Astrocyte (in vitro differentiated cells and primary cell): ENCODE results near the gene MYF5. TPM values are rescaled to one million over a fixed set of nuclear protein-coding genes. Genes with fewer than 3 reads are reported as not detected.

Experiments
- DNase-seq: peaks from one replicate; pipeline ENCODE4 v3.0.0-alpha.2; 2010; ENCODE audit warnings: low read depth
- FAIRE-seq: peaks from 2 replicates; lab custom pipeline; 2011; peaks lifted over from hg19 to GRCh38; lab: Jason Lieb, UNC
- H2AFZ ChIP-seq: 2 replicates; pipeline ENCODE4 v1.6.0; 2012; ENCODE audit warnings: low read depth, low read length, inconsistent platforms
- H3K27ac ChIP-seq: 2 replicates; pipeline ENCODE4 v1.5.1; 2011; ENCODE audit warnings: low read depth, low read length, inconsistent platforms
- H3K27me3 ChIP-seq: 2 replicates; pipeline ENCODE4 v1.6.0; 2011; ENCODE audit warnings: low read length, inconsistent platforms; ENCODE audit not compliant: insufficient read depth
- H3K36me3 ChIP-seq: 2 replicates; pipeline ENCODE4 v1.5.1; 2011; ENCODE audit warnings: low read length, inconsistent platforms; ENCODE audit not compliant: insufficient read depth
- H3K4me1 ChIP-seq: 2 replicates; pipeline ENCODE4 v1.5.1; 2011; ENCODE audit warnings: low read length, inconsistent platforms; ENCODE audit not compliant: insufficient read depth
- H3K4me2 ChIP-seq: 2 replicates; pipeline ENCODE4 v1.6.0; 2012; ENCODE audit warnings: low read length, inconsistent platforms
- H3K4me3 ChIP-seq: 2 replicates; pipeline ENCODE4 v1.5.1; 2011; ENCODE audit warnings: low read depth, mild to moderate bottlenecking, low read length, inconsistent platforms; ENCODE audit not compliant: insufficient read depth
- H3K79me2 ChIP-seq: 2 replicates; pipeline ENCODE4 v1.6.0; 2012; ENCODE audit warnings: mild to moderate bottlenecking, low read length, inconsistent platforms; ENCODE audit not compliant: insufficient read depth
- H3K9ac ChIP-seq: 2 replicates; pipeline ENCODE4 v1.6.0; 2012; ENCODE audit warnings: mild to moderate bottlenecking, low read length, inconsistent platforms
- H3K9me3 ChIP-seq: 2 replicates; pipeline ENCODE4 v1.5.1; 2012; ENCODE audit warnings: low read depth, mild to moderate bottlenecking, low read length, inconsistent platforms; ENCODE audit not compliant: insufficient read depth
- H4K20me1 ChIP-seq: 2 replicates; pipeline ENCODE4 v1.6.0; 2012; ENCODE audit warnings: low read length, inconsistent platforms; ENCODE audit not compliant: insufficient read depth
- H3K27ac Mint-ChIP-seq: one replicate; pipeline ENCODE4 v1.8.0; 2021; ENCODE audit warnings: mild to moderate bottlenecking, mixed read lengths; ENCODE audit not compliant: unreplicated experiment
- H3K27me3 Mint-ChIP-seq: one replicate; pipeline ENCODE4 v1.8.0; 2021; ENCODE audit warnings: low read depth, mixed read lengths; ENCODE audit not compliant: unreplicated experiment
- H3K36me3 Mint-ChIP-seq: one replicate; pipeline ENCODE4 v1.8.0; 2021; ENCODE audit warnings: low read depth, mixed read lengths; ENCODE audit not compliant: unreplicated experiment
- H3K4me1 Mint-ChIP-seq: one replicate; pipeline ENCODE4 v1.8.0; 2021; ENCODE audit warnings: low read depth, mixed read lengths; ENCODE audit not compliant: unreplicated experiment
- H3K4me3 Mint-ChIP-seq: one replicate; pipeline ENCODE4 v1.8.0; 2021; ENCODE audit warnings: mild to moderate bottlenecking, moderate library complexity, mixed read lengths; ENCODE audit not compliant: unreplicated experiment
- H3K9me3 Mint-ChIP-seq: one replicate; pipeline ENCODE4 v1.8.0; 2021; ENCODE audit warnings: mild to moderate bottlenecking, mixed read lengths; ENCODE audit not compliant: unreplicated experiment
- EZH2 ChIP-seq: IDR thresholded peaks from 2 replicates; pipeline ENCODE4 v1.6.1; 2012; ENCODE audit warnings: mild to moderate bottlenecking, low read length, inconsistent platforms; ENCODE audit not compliant: insufficient read depth
- total RNA-seq: library from RNA; stranded (reverse); gene quantifications from 2 replicates; pipeline ENCODE4 v1.2.1, GENCODE V29; 2021
- TF ChIP-seq, protein P1 (sequence below): IDR thresholded peaks from 2 replicates; pipeline ENCODE4 v1.5.1; 2011; ENCODE audit warnings: low read depth, mild to moderate bottlenecking, inconsistent platforms, low read length, moderate library complexity; ENCODE audit not compliant: insufficient read depth

Gene MYF5
- total RNA-seq, 1 donor from 2014 or later = not detected

DNA sequence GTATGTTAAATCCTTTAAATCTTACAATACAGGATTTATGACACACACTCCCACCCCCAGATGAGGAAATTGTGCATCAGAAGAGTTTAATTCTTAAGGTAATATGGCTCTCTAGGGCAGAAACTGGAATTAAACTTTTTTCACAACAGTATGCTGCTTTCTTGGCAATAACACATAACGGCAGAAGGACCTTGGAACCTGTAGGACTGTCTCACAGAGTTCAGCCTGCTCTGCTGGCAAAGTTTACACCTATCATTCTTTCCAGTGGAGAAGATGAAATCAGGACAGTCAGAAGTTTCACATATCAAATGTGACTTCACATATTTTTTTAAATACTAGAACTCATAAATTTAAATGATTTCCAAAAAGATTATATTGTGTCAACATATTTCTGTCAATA is 39.9 kb upstream of the MYF5 start:
- Histone ChIP-seq H3K36me3 (no peaks in the 10 kb centered on the region), H2AFZ (no peak overlapping the region), H3K4me1 (no peaks in the 10 kb centered on the region), H3K79me2 (no peaks in the 10 kb centered on the region), H3K27ac (no peak overlapping the region), H3K4me3 (no peak overlapping the region), H4K20me1 (no peaks in the 10 kb centered on the region), H3K9ac (no peak overlapping the region), H3K27me3 (no peaks in the 10 kb centered on the region), H3K9me3 (no peaks in the 10 kb centered on the region), H3K4me2 (no peak overlapping the region)
- TF ChIP-seq, protein P1, sequence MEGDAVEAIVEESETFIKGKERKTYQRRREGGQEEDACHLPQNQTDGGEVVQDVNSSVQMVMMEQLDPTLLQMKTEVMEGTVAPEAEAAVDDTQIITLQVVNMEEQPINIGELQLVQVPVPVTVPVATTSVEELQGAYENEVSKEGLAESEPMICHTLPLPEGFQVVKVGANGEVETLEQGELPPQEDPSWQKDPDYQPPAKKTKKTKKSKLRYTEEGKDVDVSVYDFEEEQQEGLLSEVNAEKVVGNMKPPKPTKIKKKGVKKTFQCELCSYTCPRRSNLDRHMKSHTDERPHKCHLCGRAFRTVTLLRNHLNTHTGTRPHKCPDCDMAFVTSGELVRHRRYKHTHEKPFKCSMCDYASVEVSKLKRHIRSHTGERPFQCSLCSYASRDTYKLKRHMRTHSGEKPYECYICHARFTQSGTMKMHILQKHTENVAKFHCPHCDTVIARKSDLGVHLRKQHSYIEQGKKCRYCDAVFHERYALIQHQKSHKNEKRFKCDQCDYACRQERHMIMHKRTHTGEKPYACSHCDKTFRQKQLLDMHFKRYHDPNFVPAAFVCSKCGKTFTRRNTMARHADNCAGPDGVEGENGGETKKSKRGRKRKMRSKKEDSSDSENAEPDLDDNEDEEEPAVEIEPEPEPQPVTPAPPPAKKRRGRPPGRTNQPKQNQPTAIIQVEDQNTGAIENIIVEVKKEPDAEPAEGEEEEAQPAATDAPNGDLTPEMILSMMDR = no peak
- TF ChIP-seq EZH2 = no peak
- Mint-ChIP-seq H3K9me3 (no peaks in the 10 kb centered on the region), H3K27me3 (no peaks in the 10 kb centered on the region), H3K36me3 (no peaks in the 10 kb centered on the region), H3K4me1 (peaks cover under 1% of the 10 kb centered on the region), H3K4me3 (no peak overlapping the region), H3K27ac (no peak overlapping the region)
- DNase-seq (no peak), FAIRE-seq (no peak)

DNA sequence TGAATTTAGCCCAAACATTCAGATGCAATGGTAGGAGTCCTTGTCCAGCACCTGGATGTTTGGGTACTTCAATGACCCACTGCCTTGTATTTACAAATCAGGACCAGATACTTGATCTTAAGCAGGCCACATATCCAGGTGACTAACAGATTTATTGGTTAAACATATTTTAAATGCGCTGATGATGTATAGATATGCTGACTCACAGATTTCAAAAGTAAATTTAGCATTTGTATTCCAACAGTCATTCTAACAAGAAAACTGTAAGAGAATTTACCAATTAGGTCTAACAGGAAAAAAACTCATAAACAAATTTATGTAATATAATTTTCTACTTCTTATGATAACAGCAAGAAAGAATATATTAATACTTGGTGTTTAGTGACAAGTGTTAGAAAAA is 38.7 kb upstream of the MYF5 start:
- DNase-seq = no peak
- no peaks in the 10 kb centered on the region for H4K20me1 ChIP-seq
- Mint-ChIP-seq H3K27me3 (no peaks in the 10 kb centered on the region), H3K4me1 (no peaks in the 10 kb centered on the region), H3K27ac (no peak overlapping the region), H3K9me3 (no peaks in the 10 kb centered on the region), H3K4me3 (no peak overlapping the region), H3K36me3 (no peaks in the 10 kb centered on the region)
- H3K4me1 ChIP-seq = no peaks in the 10 kb centered on the region
- TF ChIP-seq, protein P1 = no peak
- no peak for TF ChIP-seq EZH2
- H3K9me3 ChIP-seq = no peaks in the 10 kb centered on the region
- H3K27ac ChIP-seq = no peak overlapping the region
- no peak overlapping the region for H3K4me2 ChIP-seq
- no peaks in the 10 kb centered on the region for H3K27me3 ChIP-seq
- no peak overlapping the region for H2AFZ ChIP-seq
- H3K79me2 ChIP-seq = no peaks in the 10 kb centered on the region
- no peak overlapping the region for H3K9ac ChIP-seq
- H3K4me3 ChIP-seq = no peak overlapping the region
- FAIRE-seq = no peak
- no peaks in the 10 kb centered on the region for H3K36me3 ChIP-seq

DNA sequence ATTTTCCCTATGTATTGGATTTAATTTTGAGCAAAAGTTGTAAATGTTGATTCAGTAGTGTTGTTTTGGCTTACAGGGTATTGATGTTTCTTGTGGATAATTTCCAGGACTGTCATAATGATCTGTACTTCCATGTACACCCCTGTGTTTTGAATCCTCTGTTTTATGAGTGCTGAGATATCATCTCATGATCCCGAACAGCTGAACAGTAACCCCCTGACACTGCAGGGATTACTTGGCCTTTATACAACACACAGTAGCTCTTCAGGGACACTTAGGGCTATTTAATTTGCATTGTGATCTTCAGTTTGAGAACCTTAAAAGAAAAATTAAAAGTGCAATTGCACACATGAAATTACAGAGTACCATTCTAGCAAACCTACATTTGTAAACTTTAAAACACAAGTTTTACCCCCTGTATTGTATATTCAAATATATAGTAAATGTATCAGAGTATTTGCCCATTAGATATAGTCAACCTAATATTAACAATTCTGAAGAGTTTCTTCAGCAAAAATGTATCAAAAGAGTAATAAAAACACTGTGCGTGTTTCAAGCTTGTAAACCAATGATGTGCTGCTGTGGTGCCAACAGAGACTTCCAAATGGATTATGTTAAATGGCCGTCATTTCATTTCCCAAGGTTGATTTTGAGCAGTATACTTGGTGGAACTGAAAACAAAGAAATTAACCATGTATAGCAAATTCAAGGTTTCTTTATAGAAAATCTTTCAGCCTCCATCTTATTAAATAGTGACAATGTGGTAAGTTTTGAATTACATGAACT is 37.2 kb upstream of the MYF5 start:
- Histone ChIP-seq H3K36me3 (no peaks in the 10 kb centered on the region), H3K4me3 (no peak overlapping the region), H3K9ac (no peak overlapping the region), H2AFZ (no peak overlapping the region), H3K4me1 (no peaks in the 10 kb centered on the region), H4K20me1 (no peaks in the 10 kb centered on the region), H3K27me3 (no peaks in the 10 kb centered on the region), H3K79me2 (no peaks in the 10 kb centered on the region), H3K4me2 (no peak overlapping the region), H3K27ac (no peak overlapping the region), H3K9me3 (no peaks in the 10 kb centered on the region)
- Mint-ChIP-seq H3K27me3 (no peaks in the 10 kb centered on the region), H3K9me3 (no peaks in the 10 kb centered on the region), H3K36me3 (no peaks in the 10 kb centered on the region), H3K4me3 (no peak overlapping the region), H3K27ac (no peak overlapping the region), H3K4me1 (peaks cover 3% of the 10 kb centered on the region)
- no peak for FAIRE-seq
- DNase-seq = no peak
- TF ChIP-seq, protein P1 = no peak
- no peak for TF ChIP-seq EZH2
